ENCODE results near the gene CBY1.

DNA sequence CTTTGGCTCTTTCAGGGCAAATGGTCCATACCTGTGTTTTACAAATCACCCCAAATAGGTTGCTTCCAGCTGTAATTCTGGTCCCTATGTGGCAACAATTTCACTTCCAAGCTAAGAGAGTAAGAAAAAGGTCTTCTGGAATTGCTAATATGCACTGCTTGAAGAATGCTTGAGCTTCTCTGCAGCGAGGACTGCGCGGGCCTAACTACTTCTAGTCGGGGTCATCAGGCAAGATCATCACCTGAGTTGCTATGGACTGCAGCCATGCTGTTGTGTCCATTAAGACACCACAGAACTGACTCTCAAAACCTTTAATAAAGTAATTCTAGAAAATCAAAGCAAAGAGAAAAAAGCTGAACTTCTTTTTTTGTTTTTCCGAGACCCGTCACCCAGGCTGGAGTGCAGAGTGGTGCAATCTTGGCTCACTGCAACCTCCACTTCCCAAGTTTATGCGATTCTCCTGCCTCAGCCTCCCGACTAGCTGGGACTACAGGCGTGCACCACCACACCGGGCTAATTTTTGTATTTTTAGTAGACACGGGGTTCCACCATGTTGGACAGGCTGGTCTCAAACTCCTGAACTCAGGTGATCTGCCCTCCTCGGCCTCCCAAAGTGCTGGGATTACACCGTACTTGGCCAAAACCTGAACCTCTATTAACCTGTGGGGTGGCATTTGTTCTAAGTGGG lies 42.1 kb downstream of the CBY1 start:
- TF ChIP-seq, protein P1, sequence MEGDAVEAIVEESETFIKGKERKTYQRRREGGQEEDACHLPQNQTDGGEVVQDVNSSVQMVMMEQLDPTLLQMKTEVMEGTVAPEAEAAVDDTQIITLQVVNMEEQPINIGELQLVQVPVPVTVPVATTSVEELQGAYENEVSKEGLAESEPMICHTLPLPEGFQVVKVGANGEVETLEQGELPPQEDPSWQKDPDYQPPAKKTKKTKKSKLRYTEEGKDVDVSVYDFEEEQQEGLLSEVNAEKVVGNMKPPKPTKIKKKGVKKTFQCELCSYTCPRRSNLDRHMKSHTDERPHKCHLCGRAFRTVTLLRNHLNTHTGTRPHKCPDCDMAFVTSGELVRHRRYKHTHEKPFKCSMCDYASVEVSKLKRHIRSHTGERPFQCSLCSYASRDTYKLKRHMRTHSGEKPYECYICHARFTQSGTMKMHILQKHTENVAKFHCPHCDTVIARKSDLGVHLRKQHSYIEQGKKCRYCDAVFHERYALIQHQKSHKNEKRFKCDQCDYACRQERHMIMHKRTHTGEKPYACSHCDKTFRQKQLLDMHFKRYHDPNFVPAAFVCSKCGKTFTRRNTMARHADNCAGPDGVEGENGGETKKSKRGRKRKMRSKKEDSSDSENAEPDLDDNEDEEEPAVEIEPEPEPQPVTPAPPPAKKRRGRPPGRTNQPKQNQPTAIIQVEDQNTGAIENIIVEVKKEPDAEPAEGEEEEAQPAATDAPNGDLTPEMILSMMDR (IDR thresholded peaks at IDR 0.05; ENCODE audit: low read depth, low read length, missing input control) = no peak
- TF ChIP-seq YY1 (IDR thresholded peaks at IDR 0.05) (no peak), TAF1 (conservative IDR thresholded peaks at IDR 0.05) (no peak), EGR1 (IDR thresholded peaks at IDR 0.05; ENCODE audit: low read depth in 2 of 2) (no peak), GABPA (IDR thresholded peaks at IDR 0.05 in 1 of 2, conservative IDR thresholded peaks at IDR 0.05 in 1 of 2) (no peak), NR2F2 (IDR thresholded peaks at IDR 0.05) (no peak), JUND (IDR thresholded peaks at IDR 0.05) (no peak), RXRA (IDR thresholded peaks at IDR 0.05) (no peak), SP1 (IDR thresholded peaks at IDR 0.05) (no peak), HNF4G (IDR thresholded peaks at IDR 0.05) (no peak), RAD21 (IDR thresholded peaks at IDR 0.05) (no peak)
- TF ChIP-seq, protein P2, sequence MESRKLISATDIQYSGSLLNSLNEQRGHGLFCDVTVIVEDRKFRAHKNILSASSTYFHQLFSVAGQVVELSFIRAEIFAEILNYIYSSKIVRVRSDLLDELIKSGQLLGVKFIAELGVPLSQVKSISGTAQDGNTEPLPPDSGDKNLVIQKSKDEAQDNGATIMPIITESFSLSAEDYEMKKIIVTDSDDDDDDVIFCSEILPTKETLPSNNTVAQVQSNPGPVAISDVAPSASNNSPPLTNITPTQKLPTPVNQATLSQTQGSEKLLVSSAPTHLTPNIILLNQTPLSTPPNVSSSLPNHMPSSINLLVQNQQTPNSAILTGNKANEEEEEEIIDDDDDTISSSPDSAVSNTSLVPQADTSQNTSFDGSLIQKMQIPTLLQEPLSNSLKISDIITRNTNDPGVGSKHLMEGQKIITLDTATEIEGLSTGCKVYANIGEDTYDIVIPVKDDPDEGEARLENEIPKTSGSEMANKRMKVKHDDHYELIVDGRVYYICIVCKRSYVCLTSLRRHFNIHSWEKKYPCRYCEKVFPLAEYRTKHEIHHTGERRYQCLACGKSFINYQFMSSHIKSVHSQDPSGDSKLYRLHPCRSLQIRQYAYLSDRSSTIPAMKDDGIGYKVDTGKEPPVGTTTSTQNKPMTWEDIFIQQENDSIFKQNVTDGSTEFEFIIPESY (IDR thresholded peaks at IDR 0.05) = no peak
- TF ChIP-seq, protein P3, sequence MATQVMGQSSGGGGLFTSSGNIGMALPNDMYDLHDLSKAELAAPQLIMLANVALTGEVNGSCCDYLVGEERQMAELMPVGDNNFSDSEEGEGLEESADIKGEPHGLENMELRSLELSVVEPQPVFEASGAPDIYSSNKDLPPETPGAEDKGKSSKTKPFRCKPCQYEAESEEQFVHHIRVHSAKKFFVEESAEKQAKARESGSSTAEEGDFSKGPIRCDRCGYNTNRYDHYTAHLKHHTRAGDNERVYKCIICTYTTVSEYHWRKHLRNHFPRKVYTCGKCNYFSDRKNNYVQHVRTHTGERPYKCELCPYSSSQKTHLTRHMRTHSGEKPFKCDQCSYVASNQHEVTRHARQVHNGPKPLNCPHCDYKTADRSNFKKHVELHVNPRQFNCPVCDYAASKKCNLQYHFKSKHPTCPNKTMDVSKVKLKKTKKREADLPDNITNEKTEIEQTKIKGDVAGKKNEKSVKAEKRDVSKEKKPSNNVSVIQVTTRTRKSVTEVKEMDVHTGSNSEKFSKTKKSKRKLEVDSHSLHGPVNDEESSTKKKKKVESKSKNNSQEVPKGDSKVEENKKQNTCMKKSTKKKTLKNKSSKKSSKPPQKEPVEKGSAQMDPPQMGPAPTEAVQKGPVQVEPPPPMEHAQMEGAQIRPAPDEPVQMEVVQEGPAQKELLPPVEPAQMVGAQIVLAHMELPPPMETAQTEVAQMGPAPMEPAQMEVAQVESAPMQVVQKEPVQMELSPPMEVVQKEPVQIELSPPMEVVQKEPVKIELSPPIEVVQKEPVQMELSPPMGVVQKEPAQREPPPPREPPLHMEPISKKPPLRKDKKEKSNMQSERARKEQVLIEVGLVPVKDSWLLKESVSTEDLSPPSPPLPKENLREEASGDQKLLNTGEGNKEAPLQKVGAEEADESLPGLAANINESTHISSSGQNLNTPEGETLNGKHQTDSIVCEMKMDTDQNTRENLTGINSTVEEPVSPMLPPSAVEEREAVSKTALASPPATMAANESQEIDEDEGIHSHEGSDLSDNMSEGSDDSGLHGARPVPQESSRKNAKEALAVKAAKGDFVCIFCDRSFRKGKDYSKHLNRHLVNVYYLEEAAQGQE (IDR thresholded peaks at IDR 0.05) = no peak
- TF ChIP-seq, protein P4, sequence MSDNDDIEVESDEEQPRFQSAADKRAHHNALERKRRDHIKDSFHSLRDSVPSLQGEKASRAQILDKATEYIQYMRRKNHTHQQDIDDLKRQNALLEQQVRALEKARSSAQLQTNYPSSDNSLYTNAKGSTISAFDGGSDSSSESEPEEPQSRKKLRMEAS (IDR thresholded peaks at IDR 0.05) = no peak
